ENCODE results near the gene PLRG1.

- TF ChIP-seq POLR2A (IDR thresholded peaks at IDR 0.05) = no peak
- no peak for TF ChIP-seq CTCF (IDR thresholded peaks at IDR 0.05)
Measured at GRCh38 chr4:154583230-154583629, 33.0 kb upstream of the PLRG1 start.
